GM21723 (cell line): ENCODE data around the gene FOXE3.

ENCODE experiments used
- ATAC-seq: cut with Tn5 transposase; IDR thresholded peaks from one replicate; pipeline ENCODE4 v1.9.1; 2021; ENCODE audit warnings: mild to moderate bottlenecking, moderate library complexity; ENCODE audit not compliant: unreplicated experiment

FOXE3 gene

DNA sequence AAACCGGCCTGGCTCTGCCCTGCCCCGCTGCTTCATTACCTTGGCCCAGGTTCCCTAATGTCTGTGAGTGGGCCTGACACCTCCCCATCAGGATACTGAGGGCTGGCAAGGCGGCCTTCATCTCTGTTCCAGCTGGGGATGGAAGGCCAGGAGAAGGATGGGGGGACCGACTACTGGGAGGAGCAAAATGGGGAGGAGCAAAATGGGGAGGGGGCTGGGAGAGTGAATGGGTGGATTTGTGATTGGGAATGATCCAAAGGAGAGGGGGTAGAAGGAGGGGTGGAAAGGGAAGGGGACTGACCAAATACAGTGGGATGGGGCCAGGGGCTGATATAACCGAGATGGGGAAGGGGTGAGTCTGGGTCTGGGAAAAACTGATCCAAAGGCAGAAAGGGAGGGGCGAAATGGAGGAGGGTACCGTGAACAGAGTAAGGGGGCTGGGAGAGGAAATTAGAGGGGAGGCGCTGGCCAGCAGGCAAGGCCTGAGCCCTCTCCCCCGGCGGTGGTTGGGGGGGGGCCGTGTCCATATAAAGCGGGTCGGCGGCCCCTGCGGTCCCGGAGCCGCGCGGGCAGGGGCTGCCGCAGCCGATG, at the start of gene FOXE3:
Gene FOXE3 (plus strand): TSS at position 558 of the 591 bp plus-strand sequence. CDS start 31 bp downstream, at position 589.
- no peak for ATAC-seq

DNA sequence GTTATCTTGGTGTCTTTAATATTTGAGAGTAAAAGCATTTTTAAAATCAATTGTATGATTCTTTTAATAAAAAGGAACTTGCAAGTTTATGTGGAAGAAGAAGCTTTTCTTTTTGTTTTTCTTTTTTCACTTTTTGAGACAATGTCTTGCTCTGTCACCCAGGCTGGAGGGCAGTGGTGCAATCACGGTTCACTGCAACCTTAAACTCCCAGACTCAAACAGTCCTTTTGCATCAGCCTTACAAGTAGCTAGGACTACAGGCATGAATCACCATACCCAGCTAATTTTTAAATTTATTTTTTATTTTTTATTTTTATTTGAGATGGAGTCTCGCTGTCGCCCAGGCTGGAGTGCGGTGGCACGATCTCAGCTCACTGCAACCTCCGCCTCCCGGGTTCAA, 48.4 kb upstream of the FOXE3 start:
- no peak for ATAC-seq

DNA sequence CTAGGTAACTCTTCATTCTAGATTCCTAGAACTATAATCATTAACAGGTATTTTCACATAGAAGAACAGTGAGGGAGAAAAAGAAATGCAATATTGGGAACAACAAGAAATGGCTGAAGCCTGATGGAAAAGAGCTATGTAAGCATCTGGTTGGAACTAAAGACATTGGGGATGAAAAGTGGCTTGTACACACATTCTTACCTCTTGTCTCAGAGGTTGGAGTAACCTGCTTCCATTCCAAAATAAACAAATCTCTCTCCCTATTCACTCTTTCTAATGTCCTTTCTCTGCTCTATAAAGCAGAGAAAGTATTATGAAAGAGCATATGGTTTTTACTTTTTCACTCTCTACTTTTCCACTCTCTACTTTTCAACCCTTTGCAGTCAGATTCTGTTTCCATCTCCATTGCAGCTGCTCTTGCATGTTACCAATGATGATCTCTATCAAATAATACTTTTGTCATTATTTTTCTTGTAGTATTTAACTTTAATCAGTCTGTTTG, 45.0 kb upstream of the FOXE3 start:
- ATAC-seq: no peak

DNA sequence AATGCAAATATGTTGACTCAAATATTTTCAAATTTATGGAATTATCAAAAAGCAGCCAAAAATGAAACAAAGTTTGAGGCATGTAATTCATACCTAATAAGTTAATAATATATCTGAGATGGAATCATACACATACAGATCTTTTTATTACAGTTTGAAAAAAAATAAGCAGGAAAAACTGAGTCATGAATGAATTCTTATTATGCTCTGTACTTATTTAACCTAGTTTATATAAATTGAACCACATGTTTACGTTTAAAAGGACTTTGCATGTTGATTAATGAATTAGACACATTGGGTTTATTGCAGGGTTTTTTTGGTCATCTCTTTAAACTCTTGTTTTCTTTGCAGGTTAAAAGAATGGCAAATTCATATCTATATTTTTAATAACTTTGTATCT, 41.6 kb upstream of the FOXE3 start:
- ATAC-seq: no peak

DNA sequence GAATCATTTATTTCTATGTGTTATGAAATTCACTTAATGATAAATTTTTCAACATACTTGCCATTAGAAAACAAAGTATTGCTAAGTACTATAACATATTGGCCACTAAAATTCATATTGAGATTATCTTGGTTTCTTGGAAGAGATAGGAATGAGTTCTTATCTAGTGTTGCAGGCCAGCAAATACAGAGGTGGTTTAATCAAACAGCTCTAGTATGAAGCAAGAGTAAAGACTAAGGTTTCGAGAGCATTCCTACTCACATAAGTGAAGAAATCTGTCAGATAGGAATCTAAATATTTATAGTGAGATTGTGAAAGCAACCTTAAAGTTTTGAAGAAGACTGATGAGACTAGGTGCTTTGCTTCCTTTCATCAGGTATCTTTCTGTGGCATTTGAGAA, 37.9 kb upstream of the FOXE3 start:
- ATAC-seq: no peak

DNA sequence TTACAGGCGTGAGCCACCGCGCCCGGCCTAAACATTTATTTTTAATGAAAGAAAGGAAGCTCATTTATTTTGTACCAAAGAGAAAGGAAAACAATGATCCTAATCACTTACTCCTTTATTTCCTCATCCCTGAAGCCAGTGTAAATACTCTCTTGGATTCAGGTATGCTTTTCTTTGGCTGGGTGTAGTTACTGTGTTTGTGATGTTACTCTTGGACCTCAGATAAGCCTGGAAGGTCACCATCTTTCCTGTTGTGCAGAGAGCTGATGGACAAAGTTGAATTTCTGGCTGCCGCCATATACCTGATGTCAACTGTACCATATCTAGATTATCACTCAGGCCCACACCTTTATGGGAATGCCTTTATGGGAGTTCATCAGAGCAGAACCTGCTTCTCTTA, 35.4 kb upstream of the FOXE3 start:
- no peak for ATAC-seq

DNA sequence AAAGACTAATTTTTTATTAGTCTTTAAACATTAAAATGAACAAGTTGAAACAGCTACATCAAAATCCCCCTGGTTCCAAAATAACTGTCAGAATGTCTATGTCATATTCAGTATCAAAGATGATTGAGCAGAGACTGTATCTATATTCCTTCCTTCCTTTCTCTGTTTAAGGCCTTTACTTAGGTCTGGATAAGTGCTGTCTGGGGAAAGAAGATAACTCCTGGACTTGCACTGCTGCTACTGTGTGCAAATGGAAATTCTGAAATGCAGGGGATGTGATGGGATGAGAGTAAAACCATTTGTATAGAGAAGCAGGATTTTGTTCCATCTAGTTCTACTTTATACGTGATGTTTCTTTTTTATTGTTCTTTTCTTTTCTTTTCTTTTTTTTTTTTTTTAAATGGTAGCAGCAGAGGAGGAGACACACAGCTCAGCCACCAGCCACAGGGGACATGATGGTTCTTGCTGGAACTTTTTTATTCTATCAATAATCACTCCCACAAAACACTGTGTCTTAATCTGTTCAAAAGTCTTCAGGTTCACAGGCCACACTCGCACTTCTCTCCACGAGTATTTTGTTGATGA, 33.6 kb upstream of the FOXE3 start:
- no peak for ATAC-seq

DNA sequence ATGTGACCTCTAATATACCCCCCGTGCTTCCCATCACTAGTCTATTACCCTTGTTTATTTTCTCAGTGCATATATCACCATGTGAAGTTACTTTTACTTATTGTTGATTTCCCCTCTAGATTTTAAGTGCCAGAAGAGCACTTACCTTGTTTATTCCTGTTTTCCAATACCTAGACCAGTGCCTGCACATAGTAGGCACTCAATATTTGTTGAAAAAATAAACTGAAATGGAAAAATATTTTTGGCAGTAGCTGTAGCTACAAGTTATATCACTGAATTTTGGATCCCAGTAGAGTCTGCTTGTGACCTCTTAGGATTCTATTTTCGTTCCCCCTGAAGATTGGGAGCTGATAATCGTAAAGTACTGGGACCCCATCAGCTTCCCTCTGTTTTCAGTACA, 32.0 kb upstream of the FOXE3 start:
- no peak for ATAC-seq

DNA sequence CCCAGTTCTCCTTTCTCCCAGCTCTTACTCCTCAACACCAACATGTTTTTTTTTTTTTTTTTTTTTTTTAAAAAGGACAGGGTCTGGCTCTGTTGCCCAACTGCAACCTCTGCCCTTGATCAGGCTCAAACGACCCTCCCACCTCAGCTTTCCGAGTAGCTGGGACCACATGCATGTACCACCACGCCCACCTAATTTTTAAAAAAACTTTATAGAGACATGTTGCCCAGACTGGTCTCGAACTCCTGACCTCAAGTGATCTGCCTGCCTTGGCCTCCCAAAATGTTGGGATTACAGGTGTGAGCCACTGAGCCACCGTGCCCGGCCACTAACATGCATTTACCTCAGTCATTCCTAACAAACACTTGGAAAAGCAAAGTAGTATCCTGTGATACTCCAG, 31.1 kb upstream of the FOXE3 start:
- ATAC-seq: no peak

DNA sequence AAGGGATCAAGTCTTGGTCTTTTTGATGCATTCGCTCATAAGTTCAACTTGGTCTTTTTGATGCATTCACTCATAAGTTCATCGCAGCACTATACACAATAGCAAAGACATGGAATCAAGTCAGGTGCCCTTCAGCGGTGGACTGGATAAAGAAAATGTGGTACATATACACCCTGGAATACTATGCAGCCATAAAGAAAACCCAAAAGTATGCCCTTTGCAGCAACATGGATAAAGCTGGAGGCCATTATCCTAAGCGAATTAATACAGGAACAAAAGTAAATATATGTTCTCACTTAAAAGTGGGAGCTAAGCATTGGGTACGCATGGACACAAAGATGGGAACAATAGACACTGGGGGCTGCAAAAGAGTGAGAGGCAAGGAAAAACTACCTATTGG, 29.8 kb upstream of the FOXE3 start:
- ATAC-seq: no peak

DNA sequence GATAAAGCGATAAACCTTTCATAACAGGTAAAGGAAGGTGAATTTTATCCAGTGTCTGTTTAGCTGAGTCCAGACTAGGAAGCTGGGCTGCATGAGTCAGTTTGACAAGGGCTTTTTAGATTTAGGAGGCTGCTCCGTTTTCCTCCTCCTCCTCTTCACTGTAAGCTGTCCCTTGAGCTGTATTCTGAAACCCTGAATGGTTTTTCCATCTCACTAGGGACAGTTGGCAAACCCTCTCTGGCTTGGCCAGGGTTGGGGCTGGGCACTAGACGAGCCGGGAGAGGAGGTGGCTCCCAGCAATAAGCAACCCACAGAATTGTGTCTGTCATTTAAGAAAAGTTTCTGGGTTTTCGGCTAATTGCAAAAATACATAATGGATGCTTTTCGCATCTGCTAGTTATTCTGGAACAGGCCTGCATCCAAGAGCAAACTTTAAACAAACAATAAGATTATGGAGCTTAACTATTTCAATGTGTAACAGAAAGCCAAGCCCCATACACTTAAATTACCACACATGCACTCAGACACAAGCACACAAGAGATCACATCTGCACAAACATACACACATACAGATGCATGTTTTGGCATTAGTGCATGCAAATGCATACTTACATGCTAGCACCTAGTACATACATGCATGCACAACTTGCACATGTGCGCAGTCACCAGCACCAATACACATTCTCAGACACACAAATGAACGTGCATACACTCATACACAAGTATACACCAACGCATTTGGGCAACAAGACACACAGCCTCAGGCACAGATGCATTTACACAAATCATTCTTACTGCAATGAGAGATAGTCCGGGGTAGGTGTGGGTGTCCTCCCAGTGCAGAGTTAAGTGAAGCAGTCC, 27.8 kb upstream of the FOXE3 start:
- ATAC-seq: peak; percentile 26

DNA sequence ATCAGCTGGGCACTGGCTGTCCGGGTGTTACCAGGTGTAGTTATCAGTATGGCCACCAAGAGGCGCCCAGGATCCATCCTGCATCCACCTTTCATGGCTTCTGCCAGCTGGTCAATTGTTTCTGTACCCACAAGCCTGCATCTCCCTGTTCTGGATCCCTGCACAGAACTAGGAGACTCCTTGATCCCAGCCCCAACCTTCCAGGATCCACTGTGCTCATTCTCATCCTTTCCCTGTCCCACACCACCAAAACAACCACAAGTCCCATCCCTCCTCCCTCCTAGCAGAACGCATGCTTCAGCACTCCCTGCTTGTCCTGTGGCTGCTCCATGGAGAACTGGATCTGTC, 27.2 kb upstream of the FOXE3 start:
- peak; percentile 71 for ATAC-seq

DNA sequence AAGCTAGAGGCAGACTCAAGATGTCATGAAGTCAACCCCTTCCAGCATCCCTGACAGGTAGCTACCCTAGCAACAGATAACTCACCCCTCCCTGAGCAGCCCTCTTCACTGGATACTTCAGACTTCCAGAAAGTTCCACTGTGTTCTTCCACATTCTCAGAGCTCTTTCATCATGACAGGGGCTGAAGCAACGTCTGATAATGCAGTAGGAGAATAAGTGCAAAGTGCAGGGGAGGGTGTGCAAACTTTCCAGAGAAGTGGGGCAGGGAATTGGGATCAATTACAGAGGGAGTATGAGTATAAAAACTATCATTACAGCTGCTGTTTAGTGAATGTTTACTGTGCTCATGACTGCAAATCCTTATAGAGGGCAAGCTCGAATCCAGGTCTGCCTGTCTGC, 26.4 kb upstream of the FOXE3 start:
- no peak for ATAC-seq

DNA sequence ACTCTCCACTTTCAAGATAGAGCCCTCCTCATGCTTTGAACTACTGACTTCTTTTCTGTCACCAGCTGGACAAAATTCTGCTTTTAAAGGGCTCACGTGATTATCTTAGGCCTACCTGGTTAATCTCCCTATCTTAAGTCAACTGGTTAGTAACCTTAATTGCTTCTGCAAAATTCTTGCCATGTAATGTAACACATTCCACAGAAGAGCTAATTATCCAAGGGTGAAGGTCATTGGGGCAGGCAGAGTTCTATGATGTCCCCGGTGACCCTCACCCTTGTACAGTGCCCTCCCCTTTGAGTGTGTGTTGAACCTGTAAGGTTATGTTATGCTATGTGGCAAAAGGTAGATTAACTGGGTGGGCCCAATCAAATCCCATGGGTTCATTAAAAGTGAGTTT, 25.2 kb upstream of the FOXE3 start:
- no peak for ATAC-seq

DNA sequence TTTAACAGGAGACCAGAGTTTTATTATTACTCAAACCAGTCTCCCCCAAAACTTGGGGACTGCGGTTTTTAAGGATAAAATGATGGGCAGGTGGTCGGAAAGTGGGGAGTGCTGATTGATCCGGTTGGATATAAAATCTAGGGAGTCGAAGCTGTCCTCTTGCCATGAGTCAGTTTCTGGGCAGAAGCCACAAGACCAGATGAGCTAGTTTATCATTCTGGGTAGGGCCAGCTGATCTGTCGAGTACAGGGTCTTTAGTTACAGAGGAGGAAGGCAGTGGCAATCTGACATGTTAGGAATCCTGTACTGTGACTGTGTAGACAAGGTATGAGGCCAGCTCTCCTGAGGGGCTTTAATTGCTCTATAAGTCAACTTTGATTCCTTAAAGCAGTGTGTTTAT, 22.9 kb upstream of the FOXE3 start:
- no peak for ATAC-seq

DNA sequence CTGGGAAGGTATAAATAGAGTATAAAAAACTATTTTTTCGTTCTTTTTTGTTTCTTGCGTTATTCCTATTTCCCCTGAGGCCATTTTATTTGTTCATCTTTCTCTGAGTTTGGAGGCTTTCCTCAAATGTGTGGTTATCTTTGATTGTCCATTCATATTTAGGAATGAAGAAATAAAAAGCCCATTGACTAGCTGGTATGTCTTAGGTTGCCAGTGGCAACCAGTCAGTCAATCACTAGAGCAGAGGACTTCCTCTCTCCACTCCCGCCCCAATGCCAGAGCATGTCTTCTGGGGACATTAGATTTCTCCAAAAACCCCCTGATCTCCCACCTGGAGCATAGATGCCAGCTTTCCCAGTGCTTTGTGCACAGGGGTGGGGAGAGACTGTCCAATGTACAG, 20.7 kb upstream of the FOXE3 start:
- ATAC-seq: no peak

DNA sequence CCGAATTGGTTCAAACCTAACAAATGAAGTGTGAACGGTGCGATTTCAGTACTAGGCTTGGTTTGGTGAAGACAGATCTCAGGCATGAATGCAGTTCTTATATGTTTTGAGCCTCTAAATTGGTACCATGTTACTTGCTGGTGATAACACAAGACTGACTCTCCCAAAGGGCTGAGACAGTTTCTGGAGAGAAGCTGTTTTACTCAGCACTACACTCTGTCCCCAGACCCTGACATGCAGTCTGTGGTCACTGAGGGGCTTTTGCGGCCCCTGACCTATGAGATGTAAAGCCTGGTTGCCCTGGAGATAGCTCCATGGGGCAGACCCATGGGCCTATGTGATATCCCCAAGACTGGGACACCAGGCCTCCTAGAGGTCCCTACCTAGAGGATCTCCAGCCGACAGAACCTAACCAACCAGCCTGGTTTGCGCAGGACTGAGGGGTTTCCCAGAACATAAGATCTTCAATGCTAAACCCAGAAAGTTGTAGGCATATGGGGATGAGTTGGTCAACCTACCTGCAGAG, 19.4 kb upstream of the FOXE3 start:
- no peak for ATAC-seq

DNA sequence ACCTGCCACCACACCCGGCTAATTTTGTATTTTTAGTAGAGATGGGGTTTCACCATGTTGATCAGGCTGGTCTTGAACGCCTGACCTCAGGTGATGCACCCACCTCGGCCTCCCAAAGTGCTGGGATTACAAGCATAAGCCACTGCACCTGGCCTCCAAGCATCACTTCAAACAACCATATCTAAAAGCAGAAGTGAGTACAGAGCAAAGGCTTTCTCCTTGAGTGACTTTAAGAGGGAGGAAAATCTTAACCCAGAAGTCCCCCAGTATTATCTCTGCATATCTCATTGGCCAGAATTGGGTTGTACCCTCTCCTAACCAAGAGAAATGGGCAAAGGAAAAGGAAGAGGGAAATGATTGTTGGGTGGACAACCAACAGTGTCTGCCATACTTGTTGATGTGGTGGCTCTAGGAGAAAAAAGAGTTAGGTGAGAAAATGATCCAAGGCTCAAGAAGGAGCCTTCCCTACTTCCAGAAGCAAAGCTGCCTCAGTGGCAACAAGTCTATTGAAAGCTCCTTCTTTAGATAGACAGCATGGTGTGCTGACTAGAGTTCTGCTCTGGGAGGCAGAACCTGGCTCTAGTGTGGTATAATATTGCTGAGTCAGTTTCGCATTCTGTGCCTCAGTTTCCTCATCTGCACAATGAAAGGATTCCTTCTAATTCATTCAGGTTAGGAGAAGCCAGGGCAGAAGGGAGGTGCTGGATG, 16.8 kb upstream of the FOXE3 start:
- no peak for ATAC-seq

DNA sequence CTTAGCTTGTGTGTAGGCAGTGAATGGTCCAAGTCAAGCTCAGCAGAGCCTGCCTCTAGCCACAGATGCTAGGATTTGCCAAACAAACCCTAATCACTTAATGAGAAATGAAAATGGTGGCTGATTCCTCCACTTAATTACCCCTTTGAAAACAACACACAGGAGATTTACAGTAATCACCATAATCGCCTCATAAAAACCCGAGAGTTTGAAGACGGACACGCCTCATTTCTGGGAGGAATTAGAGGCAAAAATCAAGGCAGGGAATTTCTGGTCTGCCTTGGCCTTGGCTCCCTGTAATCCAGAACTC, 16.3 kb upstream of the FOXE3 start:
- no peak for ATAC-seq

DNA sequence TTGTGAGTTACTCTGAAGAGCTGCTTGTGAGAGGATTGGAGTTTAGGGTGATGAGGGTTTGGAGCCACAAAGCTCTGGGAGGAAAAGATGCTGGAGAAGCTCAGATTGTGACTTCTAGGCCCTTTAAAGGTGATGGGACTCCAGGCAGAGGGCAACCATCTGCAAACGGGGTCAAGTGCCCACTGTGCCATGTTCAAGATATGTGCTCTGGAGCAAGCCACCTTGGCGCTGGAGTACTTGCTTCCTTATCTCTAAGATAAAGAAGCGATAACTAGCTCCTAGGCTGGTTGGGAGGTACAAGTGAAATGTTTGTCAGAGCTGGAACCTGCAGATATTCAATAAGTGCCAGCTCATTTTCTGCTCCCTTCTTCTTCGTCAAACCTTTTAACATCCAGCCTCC, 14.3 kb upstream of the FOXE3 start:
- ATAC-seq: no peak

DNA sequence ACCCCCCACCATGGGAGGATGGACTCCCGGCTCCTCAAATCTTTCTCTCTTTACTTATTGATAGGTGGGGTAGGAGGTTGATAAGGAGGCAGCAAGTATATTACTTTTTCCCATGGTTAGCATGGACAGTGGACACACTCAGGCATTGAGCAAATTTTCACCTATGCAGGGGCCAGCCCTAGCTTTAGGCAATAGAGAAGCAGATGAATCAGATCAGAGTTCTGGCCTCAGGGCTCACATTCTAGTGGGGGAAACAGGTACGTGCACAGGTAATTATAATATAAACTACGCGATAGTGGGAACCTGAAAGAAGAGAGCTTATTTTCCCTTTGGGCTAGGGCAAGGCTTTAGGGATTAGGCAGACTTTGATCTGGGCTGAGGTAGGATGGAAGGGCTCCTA, 13.5 kb upstream of the FOXE3 start:
- no peak for ATAC-seq
